HG03571 (cell line): Measurements from ENCODE around the gene THBS4.
"Not testable (repeated sequence)": the region's sequence is repeated elsewhere in the genome, so short reads cannot be mapped to it uniquely, and the experiment has no call there.

Experiments
- ATAC-seq: cut with Tn5 transposase; IDR thresholded peaks from one replicate; pipeline ENCODE4 v1.9.1; 2021; ENCODE audit not compliant: unreplicated experiment

Gene THBS4

GRCh38 chr5:80072103-80073073 lies 37.2 kb downstream of the THBS4 start:
- no peak for ATAC-seq

DNA sequence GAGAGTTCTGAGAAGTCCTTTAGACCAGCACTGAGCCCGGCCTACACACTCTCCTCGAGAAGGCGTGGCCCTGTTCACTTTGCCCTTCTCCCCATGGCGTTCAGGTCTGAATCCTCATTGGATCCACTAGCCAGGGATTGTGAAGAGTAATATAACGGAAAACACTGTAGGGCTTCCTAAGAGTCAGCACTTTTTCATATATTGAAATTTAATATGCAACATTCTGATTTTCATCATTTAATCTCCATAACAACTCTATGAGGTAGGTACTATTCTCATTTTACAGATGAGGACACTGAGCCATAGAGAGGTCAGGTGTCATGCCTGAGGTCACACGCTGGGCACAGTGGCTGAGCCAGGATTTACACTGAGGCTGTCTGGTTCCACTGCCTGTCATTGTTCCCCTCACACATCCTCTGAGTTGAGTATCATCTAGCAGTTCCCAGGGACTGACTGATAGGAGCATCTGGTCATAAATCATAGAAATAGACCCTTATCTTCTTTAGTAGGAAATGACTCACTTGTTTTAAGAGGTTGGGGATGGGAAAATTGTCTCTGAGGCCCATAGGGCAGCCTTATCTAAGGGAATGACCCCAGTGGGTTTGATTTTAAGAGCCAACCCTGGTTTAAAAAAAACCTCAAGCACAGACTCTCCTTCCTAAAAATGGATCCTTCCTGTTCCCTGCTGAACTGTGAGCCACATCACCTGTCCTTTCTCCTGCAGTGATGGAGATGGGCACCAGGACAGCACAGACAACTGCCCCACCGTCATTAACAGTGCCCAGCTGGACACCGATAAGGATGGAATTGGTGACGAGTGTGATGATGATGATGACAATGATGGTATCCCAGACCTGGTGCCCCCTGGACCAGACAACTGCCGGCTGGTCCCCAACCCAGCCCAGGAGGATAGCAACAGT lies 41.2 kb downstream of the THBS4 start:
- no peak for ATAC-seq

GRCh38 chr5:80077051-80077714 lies 42.0 kb downstream of the THBS4 start:
- no peak for ATAC-seq

- no peak for ATAC-seq
These were observed 43.8 kb downstream of the THBS4 start for GRCh38 chr5:80078921-80079320.

DNA sequence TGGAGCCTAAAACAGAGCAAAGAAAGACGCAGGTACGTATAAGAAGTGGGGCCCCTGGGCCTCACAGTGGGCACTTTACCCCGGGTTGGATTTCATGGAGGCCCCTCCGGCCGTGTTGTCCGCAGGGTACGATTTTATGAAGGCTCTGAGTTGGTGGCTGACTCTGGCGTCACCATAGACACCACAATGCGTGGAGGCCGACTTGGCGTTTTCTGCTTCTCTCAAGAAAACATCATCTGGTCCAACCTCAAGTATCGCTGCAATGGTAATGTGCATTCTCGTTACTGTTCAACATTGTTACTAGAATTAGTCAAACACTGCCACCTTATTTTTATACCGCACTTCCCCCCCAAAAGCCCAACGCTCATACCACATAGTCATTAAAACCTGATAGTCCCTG lies 47.1 kb downstream of the THBS4 start:
- no peak for ATAC-seq

- no peak for ATAC-seq
These were observed 47.6 kb downstream of the THBS4 start for GRCh38 chr5:80082731-80083100.

GRCh38 chr5:80083101-80083890 lies 48.1 kb downstream of the THBS4 start:
- no peak for ATAC-seq

DNA sequence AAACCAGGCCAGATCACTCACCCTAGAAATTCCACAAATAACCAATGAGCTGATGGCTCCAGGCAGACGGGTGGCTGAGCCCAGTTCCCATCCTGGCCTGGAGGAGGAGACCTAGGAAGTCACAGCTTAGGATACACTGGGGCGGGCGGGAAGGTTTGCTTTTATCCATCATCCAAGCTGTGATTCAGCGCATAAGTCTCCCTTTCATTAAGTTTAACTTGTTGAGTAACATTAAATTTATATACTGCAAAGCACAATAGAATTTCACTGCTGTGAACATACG lies 55.7 kb downstream of the THBS4 start:
- ATAC-seq: no peak

DNA sequence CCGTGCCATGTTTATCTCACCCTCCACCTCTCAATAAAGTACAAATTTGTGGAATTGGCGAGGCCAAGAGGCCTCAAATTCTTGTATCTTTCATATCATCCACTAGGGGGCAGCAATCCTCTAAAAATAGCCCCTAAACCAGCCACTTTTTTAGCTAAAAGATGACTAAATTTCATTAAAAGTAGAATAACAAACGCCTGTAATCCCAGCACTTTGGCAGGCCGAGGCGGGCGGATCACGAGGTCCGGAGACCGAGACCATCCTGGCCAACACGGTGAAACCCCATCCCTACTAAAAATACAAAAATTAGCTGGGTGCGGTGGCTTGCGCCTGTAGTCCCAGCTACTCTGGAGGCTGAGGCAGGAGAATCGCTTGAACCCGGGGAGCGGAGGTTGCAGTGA lies 56.6 kb downstream of the THBS4 start:
- ATAC-seq: not testable (repeated sequence)

DNA sequence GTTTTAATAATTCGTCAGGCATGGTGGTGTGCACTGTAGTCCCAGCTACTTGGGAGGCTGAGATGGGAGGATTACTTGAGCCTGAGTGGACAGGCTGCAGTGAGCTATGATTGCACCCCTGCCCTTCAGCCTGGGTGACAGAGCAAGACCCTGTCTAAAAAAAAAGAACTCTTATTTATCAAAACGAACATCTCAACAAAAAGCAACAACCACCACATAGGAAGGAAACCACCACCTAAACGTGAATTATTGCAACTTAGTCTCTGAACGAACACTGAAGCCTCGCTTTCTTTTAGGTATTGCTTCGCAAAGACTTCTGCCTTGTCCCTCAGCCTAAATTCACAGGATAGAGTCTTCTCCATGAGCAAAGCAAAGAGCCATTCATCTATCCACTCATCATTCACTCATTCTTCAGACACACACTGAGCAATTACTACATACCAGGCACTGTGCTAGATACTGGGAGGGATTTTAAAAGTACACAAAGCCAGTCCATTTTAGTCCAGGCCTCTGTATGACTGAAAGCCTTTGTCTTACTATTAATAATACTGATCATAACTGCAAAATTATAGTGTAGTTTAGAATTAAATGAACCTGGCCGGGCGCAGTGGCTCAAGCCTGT lies 57.4 kb downstream of the THBS4 start:
- ATAC-seq: no peak

- ATAC-seq: no peak
These were observed 58.6 kb downstream of the THBS4 start for GRCh38 chr5:80093796-80094195.

DNA sequence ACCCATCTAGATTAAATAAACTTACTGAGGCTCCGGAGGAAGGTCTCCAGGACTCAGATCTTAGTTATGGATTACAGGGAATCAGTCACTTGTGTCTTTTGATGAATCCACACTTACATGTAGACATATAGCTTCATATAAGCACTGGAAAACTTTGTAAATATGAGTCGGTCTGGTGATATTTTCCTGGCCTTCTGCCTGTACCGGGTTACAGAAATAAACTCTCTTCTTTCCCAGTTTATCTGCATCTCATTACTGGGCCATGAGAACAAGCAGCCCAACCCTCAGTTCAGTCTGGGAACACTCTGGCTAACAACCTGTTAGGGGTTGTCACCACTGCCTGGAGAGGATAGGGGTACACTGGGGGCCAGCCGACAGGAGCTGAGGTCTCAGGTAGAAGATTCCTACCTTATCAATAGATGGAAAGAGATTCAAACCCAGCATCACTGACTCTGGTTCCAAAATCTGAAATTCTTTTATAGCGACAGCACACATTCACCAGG lies 59.1 kb downstream of the THBS4 start:
- ATAC-seq: no peak

GRCh38 chr5:80097451-80097850 lies 62.3 kb downstream of the THBS4 start:
- ATAC-seq: no peak

- ATAC-seq: no peak
These were observed 66.8 kb downstream of the THBS4 start for GRCh38 chr5:80101993-80102392.

DNA sequence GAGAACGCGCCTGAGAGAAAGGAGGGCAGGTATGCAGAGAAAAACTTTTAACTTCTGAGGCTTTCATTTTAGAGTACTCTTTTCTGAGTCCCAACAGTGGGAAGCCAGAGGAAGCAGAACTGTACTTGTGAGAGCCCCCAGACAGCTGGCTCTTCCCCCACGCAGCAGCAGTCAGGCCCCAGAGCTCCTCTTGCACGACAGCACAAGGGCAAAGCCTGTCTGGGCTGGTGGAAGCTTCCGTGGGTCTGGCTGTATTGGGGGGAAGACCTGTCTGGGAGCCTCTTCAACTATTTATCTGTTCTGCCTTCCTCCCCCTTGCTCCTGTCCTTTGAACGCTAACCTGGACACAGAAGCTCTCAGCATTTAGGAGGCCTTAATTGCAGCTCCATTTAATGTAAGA lies 68.2 kb downstream of the THBS4 start:
- ATAC-seq: no peak

DNA sequence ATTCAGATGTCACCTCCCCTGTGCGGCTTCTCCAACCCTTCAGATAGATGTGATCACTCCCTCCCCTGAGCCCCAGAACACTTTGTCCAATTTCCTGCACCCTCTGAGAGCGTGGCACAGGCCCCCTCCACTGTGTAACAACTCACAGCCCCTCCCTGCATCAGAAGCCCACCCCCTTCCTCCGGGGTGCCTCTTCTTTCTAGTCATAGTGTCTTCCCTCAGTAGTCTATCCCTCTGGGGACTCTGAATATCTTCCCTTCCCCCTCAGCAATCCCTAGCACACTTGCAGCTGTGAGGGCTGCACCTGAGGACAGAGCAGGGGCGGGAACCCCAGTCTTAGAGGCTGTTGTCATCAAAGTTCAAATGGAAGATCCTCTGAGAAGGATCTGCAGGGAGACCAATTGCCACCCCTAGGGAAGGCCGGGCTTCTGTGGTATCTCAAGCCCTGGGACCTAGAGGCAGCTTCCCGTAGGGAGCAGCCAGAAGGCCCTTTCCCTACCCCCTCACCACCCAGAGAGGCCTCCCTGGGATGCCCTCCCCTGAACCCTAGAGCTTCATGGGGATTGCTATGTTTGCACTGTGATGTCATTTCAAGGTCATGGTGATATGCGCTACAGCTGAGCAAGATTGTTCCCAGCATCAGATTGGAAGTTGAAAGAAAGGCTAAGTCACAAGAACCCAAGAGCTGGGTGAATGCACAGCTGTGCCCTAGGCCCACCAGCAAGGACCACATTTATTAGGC lies 70.7 kb downstream of the THBS4 start:
- ATAC-seq: no peak

DNA sequence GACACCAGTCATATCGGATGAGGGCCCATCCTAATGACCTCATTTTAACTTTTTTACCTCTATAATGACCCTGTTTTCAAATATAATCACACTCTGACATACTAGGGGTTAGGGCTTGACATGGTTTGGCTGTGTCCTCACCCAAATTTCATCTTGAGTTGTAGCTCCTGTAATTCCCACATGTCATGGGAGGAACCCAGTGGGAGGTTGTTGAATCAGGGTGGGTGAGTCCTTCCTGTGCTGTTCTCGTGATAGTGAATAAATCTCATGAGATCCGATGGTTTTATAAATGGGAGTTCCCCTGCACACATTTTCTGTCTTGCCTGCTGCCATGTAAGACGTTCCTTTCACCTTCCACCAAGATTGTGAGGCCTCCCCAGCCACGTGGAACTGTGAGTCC lies 71.8 kb downstream of the THBS4 start:
- ATAC-seq: no peak

GRCh38 chr5:80109646-80110478 lies 74.7 kb downstream of the THBS4 start:
- ATAC-seq: peak; percentile 66
